CD4-positive, alpha-beta T cell treated with Interleukin-10 for 1 hour (primary cell): ENCODE data around the gene LRRC19.
A peak's percentile ranks its signal among the peaks of the same experiment; 100 is the strongest.

ENCODE experiments used
- DNase-seq: peaks from one replicate; pipeline ENCODE4 v3.0.0-alpha.2; 2020

LRRC19 gene, protein sequence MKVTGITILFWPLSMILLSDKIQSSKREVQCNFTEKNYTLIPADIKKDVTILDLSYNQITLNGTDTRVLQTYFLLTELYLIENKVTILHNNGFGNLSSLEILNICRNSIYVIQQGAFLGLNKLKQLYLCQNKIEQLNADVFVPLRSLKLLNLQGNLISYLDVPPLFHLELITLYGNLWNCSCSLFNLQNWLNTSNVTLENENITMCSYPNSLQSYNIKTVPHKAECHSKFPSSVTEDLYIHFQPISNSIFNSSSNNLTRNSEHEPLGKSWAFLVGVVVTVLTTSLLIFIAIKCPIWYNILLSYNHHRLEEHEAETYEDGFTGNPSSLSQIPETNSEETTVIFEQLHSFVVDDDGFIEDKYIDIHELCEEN

DNA sequence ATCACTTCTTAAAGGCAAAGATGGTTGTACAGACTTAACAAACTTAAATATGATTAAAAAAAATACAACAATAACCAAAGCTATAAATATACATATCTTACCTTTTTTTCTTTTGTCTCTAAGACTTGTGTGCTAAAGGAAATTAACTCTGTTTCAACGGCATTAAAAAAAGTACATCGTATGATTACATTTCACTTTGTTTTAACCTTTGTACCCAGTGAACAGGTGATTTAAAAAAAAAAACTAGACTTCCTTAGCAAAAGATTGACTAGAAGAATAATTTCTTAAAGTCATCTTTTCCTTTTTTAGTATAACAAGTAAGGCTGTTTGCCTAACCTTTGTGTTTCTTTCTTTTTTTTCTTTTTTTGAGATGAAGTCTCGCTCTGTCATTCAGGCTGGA is at the start of gene LRRC19:
TSS of gene LRRC19 (minus strand) at position 182 of the 400 bp plus-strand sequence. CDS start 5,978 bp downstream, outside the sequence.
- no peak for DNase-seq

GRCh38 chr9:27054841-27055240 is 49.4 kb upstream of the LRRC19 start:
- DNase-seq = no peak

DNA sequence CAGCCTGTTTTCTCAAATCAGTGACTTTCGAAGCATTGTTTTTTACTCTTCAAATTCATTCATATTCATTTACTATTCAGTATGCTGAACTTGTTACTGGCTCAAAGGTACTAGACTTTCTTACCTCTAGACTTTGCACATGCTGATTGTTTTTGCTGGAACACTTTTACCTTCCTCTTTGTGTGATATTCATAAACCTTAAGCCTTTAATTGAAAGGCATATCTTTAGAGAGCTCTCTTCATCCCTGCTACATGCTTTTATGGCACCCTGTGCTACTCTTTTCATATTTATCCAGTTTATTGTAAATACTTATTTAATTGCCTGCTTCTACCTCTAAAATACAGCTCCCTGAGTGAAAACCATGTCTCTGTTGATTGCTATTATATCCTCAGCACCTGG is 48.7 kb upstream of the LRRC19 start:
- DNase-seq = no peak

DNA sequence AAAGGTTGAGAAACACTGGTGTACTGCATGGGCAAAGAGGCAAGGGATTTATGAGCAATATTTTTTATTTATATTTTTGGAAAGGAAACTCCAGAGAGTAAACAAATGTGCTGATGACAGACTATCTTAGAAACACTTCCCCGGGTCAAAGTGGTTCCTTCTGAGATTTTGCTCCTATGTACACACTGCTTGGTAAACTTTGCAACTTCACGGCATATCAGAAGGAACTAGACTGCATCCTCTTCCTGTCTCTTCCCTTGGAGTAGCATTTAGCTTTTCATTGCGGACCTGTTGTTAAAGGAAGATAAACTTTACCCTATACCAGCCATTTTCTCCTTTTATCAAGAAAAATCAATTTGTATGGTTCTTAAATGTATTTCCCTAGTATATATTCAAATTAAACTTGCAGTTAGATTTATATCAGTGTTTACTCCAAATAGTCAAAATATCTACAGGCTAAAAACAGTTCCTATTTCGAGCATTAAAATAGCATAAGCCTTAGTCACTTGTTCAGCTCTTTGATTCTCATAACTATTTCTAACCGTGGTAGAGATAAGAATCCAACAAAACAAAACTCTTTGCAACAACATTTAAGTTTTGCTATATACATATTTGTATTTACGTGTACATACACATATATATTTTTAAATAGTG is 48.0 kb upstream of the LRRC19 start:
- no peak for DNase-seq

DNA sequence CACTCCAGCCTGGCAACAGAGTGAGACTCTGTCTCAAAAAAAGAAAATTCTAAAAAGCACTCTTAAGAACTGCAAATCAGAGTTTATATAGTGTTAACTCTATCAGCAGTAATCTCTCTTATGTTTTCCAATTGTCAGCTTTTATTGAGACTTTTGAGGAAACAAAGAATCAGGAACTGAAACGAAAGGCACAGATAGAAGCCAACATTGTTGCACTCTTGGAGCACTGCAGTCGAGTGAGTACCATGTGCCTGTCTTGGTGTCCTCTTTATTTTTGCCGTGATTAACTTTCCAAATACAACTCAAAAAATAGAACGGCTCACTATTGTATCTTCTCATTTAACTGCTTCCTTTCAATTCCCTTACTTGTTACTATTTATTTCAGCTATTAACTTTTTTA is 41.7 kb upstream of the LRRC19 start:
- DNase-seq = no peak

DNA sequence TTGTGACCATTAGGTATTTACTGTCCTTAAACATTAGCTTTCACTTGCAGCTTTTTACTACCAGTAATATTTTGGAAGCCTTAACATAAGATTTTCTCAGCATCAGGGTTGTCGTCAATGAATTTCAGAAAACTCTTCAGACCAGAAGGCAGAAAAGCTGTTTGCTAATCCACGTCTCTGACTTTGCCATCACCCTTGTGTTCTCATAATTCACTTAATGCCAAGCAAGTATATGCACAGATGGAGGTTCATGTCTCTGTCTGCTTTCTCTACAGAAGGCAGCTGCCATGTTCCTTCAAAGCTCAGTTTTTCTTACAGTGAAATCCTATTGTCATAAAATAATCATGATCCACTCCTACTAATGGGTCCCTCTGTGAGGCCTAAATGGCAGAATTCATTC is 37.7 kb upstream of the LRRC19 start:
- no peak for DNase-seq

GRCh38 chr9:27042476-27042875 is 37.0 kb upstream of the LRRC19 start:
- DNase-seq = no peak

- DNase-seq = no peak
Measured at GRCh38 chr9:27041746-27042145, 36.3 kb upstream of the LRRC19 start.

- no peak for DNase-seq
Measured at GRCh38 chr9:27037499-27037898, 32.0 kb upstream of the LRRC19 start.

DNA sequence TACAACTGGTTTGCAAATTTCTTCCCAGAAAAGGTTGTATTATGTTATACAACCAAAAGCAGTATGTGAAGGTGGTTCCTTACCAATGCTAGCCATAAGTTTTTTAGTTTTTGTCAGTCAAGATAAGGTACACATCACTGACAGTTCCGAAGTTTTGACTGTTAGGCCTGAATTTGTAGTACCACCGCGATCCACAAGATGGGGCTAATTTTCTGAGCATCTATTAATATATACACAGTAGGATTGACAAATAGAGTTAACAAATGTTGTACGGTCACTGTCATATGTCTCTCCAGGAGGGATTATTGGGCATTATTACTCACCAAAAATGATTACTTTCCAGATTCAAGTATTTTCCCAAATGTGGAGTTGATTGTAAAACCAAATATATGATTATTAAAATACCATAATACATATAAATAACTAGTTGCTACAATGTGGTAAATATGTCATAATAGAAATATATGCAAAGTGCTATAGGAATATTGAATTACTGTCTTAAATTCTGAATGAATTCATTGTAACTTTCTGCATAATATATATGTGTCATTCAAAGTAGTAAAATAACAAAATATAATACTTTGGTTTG is 28.4 kb upstream of the LRRC19 start:
- peak; percentile 42 for DNase-seq

DNA sequence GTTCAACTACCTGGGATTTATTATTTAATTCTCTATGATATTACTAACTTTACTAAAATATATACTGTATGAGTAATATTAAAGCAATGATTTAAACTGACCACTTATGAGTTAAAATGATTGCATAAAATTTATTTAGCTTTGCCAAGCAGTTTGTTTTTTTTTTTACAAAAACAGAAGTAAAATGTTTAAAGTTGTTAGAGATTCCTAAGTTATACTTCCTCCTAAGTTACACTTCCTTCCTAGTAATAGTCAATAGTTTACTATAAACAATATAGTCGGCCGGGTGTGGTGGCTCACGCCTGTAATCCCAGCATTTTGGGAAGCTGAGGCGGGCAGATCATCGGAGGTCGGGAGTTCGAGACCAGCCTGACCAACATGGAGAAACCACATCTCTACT is 23.7 kb upstream of the LRRC19 start:
- no peak for DNase-seq

GRCh38 chr9:27022920-27023319 is 17.4 kb upstream of the LRRC19 start:
- DNase-seq = no peak

GRCh38 chr9:27019589-27019988 is 14.1 kb upstream of the LRRC19 start:
- no peak for DNase-seq

DNA sequence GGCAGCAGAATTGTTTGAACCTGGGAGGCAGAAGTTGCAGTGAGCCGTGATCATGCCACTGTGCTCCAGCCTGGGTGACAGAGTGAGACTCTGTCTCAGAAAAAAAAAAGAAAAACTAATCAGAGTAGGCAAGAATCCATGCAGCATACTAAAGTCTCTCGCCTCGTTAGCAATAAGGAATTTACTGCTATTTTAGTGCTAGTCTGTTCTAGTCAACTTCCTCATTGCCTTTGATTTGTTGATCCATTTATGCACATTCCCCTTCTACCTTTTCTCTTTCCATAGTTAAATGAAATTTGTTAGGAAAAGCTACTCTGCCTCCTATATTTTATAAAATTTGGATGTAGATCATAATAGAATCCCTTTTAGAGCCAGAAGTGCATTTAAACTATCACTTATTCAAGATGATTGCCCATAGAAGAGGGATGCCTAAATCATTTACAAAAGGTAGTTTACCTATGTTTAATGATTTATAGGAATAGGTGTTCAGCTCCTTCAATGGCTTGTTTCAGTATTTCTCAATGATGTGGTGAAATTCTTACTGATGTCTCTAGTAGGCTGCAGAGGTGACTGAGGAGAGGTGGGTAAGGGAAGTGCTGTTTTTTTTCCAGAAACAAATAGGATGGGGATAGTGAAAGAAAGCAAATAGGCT is 1.9 kb downstream of the LRRC19 start:
- DNase-seq = no peak

DNA sequence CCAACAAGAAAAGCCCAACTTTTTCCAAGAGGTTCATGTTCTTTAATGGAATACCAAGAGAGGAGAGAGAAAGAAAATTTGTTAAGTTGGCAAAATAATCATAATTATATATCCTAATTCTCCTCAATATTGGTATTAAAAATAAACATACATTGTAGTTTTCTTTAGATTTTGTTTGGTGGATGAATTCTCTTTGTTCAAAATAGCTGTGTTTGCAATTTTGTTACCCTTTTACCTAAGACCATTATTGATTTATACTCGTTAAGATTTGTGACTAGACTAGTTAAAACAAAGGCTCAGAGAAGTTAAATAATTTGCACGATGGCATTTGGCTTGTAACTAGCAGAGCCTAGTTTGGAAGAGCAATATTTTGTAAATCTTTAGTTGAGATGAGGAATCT is 9.7 kb downstream of the LRRC19 start:
- DNase-seq = no peak

DNA sequence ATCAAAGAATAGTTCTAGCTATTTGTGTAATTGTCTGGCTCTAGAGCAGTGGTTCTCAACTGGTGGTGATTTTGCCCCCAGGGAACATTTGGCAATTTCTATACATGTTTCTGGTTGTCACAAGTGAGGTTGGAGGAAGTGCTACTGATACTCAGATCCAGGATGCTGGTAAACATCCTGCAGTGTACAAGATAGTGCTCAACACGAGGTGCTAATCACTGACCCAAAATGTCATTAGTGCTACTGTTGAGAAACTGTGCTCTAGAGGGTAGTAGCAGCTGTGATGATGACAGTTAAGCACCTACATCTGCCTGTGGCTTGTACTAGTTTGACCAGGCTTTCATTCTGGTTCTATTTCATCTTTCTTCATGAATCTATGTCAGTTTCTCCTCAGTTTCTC is 22.1 kb downstream of the LRRC19 start:
- no peak for DNase-seq

- DNase-seq = peak; percentile 33
Measured at GRCh38 chr9:26975728-26976707, 29.5 kb downstream of the LRRC19 start.

DNA sequence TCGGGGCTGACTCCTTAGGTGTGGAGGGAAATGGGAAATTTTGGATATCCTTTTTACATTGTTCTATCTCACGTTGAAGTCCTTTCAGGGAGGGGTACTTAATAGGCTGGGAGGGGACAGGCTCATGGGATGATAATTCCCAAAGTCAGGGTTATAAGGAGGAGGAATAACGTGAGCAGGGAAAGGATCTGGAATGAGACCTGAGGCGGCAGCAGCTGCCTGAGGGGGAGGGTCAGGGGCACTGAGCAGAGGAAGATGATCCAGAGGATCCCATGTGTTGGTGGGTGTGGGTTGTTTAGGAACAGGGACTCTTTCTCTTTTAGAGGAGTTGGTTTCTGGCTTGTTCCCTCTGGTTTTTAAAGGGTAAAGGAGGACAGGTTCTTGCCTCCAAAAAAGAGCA is 30.5 kb downstream of the LRRC19 start:
- no peak for DNase-seq

DNA sequence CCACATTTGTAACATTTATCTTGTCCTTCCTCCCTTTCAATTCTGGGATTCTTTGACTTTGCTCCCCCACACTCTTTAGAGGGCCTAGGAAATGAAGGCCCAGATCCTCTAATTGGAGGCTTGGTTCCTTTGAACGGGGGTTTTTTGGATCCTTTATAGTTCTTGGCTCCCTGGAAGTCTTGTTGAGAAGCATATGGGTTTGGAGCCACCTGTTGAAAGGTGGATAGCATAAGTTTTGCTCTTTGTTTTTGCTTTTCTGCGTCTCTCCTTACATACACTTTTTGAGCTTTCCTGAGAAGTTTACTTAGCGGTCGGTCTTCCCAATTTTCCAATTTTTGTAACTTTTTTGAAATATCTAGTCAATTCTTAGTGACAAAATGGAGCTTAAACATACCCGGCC is 31.5 kb downstream of the LRRC19 start:
- no peak for DNase-seq

GRCh38 chr9:26971721-26972120 is 33.8 kb downstream of the LRRC19 start:
- DNase-seq = no peak

DNA sequence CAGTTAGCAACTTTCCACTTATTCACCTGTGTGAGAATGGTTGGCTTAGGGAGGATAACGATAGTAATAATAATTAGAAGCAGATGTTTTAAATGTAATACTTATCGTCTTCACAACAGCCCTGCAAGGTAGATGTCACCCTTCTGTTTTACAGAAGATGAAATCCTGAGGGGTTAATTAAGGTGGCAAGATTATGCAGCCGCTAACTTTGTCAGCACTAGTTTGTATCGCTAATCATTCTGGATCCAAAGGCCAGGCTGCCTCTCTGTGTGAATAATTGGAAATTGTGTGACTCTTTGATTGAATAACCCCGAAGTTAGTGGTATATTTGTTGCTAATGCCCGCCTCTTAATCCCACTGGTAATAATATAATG is 48.6 kb downstream of the LRRC19 start:
- no peak for DNase-seq
